Adipose tissue (tissue), 3 donors: Measurements from ENCODE around the gene ST3GAL3. TPM values are rescaled to one million over a fixed set of nuclear protein-coding genes. Genes with fewer than 3 reads are reported as not detected.

Source experiments
- H3K27ac ChIP-seq: one replicate; pipeline ENCODE4 v1.5.1; 2013; ENCODE audit warnings: low read depth, low read length
- WGBS, 3 donors: extraction: QIAGEN DNeasy Blood & Tissue Kit; methylation state at CpG; one replicate each; pipeline ENCODE4 v1.1.7; 2013; 5-methylcytosine and 5-hydroxymethylcytosine counted together
- polyA plus RNA-seq, 3 donors: library from polyadenylated mRNA; stranded (reverse); fragments of 200-250 nt; gene quantifications; one replicate each; pipeline ENCODE4 v1.2.3, GENCODE V29; 2013
- donor health status: healthy with polysubstance abuse.
- donor health status: Bipolar disorder and iron deficiency.
- donor health status: healthy.

The ST3GAL3 gene
- polyA plus RNA-seq, 3 donors = 5.2 to 16.5 (median 15.2) TPM

DNA sequence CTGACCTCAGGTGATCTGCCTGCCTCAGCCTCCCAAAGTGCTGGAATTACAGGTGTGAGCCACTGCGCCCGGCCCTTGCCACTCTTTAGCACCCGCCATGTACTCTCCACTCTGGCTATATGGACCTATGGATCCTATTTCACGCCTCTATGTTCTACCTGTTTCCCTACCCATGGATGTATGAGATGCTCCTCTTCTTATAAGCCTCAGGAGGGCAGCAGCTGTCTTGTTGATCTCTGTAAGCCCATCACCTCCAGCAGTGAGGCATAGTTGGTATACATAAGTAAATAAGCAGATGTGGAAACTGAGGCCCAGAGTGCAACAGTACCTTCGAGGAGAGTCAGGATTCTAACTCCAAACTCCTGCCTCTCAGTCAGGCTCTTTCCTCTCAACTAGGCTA, 201.5 kb downstream of the ST3GAL3 start:
- 93 to 95% (median 95%) methylated on average over 5 of the region's 5 CpGs for WGBS, 3 donors
- no peak overlapping the region for H3K27ac ChIP-seq

DNA sequence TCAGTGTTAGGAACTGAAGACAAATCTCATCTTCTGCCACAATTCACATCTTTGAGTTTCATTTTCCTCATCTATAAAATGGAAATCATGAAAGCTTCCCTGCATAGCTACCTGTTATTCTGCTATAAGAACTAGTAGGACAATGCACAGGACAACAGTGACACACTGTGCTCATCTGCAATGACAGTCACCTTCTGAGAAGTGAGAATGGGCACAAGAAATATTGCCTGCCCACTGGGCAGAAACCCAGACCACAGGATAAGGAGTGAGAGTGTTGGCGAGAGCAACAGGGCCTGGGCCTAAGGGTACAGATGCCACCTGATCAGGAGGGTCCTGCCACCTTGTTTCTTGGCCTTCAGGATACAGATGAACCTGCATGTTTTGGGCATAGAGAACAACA, 203.0 kb downstream of the ST3GAL3 start:
- no peak overlapping the region for H3K27ac ChIP-seq
- WGBS, 3 donors = 90 to 95% (median 93%) methylated on average over 1 of the region's 1 CpG

DNA sequence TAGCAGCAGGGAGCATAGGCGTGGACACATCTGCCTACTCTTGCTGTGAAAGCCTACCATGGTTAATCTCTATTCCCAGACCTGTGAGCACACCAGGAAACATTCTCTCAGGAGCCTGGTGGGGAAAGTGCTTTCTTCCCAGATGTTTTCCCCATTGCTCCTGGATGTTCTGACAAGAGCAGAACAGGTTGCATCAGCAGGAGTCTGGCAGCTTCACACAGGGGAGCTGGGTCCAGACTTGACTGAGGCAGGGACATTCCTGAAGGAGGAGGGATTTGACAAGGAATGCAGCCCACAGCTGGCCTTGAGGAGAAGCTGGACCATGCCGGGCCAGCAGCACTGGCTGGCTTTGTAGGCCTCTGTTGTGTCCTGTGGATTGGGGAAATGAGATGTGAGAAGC, 205.3 kb downstream of the ST3GAL3 start:
- no peak overlapping the region for H3K27ac ChIP-seq
- WGBS, 3 donors = 76 to 89% (median 77%) methylated on average over 2 of the region's 2 CpGs

DNA sequence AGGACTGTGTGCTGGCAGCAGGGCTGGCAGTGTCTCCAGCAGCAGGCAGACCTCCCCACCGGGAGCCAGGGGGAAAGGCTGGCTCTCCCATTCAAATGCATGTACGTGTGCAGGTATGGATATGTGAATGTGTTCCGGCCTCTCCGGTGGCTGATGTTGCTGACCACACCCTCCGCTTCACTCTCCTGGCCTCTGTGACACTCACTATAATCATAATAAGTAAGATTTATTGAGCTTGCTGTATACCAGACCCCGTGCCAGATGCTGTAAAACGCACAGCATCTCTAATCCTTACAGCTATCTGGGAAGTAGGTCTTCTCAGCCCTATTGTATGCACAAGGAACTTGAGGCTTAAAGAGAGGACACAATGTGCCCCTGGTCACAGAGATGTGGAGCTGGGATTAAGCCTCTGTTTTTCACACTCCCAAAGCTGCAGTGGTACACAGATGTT, 205.7 kb downstream of the ST3GAL3 start:
- WGBS, 3 donors = 81 to 85% (median 84%) methylated on average over 7 of the region's 7 CpGs
- no peak overlapping the region for H3K27ac ChIP-seq

DNA sequence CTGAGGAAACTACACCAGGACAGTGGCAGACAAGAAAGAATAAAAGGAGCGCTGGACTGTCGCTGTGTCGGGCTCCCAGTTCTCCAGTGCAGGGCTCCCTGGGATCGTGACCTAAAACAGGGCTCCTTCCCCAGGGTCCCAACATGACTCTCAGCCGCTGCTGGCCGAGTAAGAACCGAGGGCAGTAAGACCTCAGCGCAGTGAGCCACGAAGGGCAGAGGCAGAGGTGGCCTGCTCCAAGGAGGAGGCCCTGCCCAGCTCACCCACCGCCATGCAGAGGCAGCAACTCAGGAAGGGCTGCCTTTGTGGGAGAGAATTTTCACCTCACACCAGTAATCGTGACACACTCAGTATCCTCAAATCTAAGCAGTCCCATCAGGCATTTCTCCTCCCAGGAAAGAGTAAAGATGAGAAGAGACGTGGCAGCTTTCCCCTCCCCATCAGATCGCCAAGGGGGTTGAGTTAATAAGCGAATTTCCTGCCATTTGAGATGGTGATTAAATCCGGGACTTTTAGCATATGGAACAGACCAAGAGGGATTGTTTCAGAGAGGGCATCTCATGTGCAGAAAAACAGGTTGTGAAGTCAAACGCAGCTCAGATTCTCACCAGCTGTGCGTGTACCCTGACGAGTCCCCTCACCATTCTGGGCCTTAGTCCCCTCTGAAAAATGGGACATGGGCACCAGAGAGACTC, 206.5 kb downstream of the ST3GAL3 start:
- 81 to 86% (median 85%) methylated on average over 18 of the region's 18 CpGs for WGBS, 3 donors
- H3K27ac ChIP-seq = no peak overlapping the region

DNA sequence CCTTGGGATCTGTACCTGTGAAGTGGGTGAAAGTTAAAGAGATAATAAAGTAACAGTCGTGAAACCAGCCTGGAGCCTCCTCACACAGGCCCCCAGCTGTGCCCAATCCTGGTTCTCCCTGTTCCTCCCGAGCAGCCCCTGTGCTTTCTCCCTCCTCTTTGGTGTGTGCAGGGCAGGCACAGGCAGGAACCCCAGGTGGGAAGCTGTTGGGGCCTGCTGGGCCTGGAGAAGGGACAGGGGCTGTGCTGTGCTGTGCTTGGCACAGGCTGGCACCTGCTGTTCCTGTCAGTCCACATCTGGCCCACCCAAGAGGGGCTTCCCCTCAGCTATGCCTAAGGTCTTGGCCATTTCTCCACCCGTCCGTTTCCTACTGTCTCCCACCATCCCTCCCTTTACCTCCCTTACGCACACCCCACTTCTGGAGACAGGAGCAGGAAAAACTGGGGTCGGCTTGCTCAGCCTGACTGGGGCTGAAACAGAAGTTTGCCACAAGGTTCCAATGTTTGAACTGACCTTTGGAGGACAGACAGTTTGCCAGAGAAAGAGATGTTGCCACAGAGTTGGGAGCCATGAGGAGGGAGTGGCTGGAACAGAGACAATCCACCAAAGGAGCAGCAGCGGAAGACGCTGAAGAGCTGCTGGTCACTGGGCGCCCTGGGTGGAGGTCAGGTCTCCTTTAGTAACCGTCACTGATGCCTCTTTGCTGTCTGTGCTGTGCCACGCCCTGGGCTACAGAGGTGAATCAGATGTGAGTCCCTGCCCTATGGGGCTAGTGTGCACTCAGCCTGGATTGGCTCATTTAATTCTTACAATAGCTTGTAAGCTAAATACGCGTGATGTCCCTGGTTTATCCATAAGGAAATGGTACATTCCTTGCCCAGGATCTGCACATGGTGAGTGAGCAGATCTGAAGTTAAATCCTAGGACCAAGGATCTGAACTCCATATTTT, 207.5 kb downstream of the ST3GAL3 start:
- WGBS, 3 donors = 83 to 94% (median 88%) methylated on average over 13 of the region's 13 CpGs
- H3K27ac ChIP-seq = no peak overlapping the region

GRCh38 chr1:43919906-43920305, 212.6 kb downstream of the ST3GAL3 start:
- no peak overlapping the region for H3K27ac ChIP-seq
- 85 to 91% (median 87%) methylated on average over 7 of the region's 7 CpGs for WGBS, 3 donors

GRCh38 chr1:43921022-43921421, 213.7 kb downstream of the ST3GAL3 start:
- WGBS, 3 donors = 90 to 95% (median 95%) methylated on average over 6 of the region's 6 CpGs
- H3K27ac ChIP-seq = no peak overlapping the region

DNA sequence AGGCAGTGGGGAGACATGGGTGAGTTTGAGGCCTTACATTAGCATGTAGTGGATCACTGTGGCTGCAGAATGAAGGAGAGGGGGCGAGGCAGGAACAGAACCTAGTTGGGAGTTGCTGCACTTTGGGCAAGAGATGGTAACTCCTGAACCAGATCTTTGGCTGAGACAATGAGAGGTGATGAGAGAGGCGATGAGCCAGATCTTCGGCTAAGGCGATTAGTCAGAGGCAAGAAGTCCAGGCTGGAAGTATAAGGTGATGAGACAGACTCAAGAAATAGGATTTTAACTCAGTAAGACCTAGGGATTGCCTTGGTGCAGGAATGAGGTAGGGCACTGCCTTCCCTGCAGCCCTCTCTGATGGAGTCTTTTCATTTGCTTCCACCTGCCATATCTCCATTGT, 217.2 kb downstream of the ST3GAL3 start:
- 84 to 98% (median 85%) methylated on average over 4 of the region's 4 CpGs for WGBS, 3 donors
- no peak overlapping the region for H3K27ac ChIP-seq

DNA sequence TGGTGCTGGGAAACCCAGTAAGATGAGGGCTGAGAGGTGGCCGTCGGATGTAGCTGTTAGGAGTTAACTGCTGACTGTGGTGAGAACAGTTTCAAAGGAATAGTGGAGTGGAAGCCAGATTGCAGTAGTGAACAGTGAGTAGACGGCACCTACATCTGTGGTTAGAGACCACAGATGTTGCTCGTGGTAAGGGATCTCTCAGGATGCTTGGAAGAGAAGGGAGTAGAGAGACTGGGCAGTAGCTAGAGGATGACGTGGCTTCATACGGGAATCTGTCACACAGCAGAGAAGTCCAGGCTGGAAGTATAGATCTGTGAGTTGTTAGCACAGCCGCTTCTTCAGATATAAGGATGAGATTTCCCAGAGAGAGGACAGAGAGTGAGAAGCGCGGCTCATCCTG, 218.5 kb downstream of the ST3GAL3 start:
- WGBS, 3 donors = 94 to 96% (median 94%) methylated on average over 9 of the region's 9 CpGs
- H3K27ac ChIP-seq = no peak overlapping the region

DNA sequence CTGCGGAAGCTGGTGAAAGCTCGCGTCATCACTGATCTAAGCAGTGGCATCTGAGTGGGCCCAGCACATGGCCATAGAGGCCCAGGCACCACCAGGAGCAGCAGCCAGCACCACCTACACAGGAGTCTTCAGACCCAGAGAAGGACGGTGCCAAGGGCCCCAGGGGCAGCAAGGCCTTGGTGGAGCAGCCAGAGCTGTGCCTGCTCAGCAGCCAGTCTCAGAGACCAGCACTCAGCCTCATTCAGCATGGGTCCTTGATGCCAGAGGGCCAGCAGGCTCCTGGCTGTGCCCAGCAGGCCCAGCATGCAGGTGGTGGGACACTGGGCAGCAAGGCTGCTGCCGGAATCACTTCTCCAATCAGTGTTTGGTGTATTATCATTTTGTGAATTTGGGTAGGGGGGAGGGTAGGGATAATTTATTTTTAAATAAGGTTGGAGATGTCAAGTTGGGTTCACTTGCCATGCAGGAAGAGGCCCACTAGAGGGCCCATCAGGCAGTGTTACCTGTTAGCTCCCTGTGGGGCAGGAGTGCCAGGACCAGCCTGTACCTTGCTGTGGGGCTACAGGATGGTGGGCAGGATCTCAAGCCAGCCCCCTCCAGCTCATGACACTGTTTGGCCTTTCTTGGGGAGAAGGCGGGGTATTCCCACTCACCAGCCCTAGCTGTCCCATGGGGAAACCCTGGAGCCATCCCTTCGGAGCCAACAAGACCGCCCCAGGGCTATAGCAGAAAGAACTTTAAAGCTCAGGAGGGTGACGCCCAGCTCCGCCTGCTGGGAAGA, 223.0 kb downstream of the ST3GAL3 start:
- no peak overlapping the region for H3K27ac ChIP-seq
- 90 to 95% (median 92%) methylated on average over 10 of the region's 10 CpGs for WGBS, 3 donors

DNA sequence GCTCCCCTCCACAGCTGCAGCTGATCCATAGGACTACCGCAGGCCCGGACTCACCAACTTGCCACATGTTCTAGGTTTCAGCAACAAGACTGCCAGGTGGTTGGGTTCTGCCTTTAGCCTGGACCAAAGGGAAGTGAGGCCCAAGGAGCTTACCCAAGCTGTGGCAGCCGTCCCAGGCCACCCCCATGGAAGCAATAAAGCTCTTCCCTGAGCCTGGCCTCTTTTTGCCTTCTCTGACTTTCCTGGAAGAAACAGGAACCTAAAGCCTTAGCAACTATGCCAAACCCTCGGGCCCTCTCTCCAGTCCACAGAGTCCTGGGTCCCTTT, 223.6 kb downstream of the ST3GAL3 start:
- H3K27ac ChIP-seq = no peak overlapping the region
- 62 to 72% (median 70%) methylated on average over 4 of the region's 4 CpGs for WGBS, 3 donors

DNA sequence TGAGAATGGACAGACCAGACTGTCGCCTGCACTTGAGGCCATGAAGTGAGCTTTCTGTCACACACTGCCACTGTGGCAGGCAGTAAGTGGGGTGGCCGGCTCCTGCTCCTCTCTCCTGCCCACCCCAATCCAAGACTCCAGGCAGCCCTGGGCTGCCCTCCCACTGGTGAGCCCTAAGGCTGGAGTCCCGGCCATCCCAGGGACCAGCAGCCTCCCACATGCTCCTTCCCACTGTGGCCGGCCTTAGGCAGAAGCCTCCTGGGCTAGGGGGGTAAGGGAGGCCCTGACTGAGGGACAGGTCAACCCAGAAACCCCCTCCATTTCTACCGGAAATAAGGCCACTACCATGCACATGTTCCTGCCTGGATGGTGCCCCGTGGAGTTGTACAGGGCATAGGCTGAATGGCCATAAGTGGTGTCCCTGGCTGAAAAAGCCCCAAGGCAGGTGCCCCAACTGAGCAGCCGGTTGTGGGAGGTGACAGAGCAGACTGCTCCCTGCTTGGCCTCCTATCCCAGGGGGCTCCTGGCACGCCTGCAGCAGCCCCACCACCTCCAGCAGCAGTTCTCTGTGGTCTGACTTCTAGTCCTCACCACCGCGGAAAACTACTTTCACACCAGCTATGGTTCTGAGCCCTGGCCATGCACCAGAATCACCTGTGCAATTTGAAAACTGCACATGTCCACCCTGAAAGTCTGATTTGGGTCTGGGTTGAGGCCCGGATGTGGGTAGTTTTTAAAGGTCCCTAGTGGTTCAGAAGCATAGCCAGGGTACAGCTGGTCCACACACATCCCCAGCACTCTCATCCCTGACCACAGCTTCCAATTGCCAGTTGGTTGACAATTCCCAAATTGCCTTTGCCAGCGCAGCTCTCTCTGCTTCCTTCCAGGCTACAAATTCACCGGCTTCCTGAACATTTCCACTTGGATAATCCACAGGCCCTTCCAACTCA, 224.7 kb downstream of the ST3GAL3 start:
- 89 to 91% (median 90%) methylated on average over 12 to 13 of the region's 13 CpGs for WGBS, 3 donors
- no peak overlapping the region for H3K27ac ChIP-seq

DNA sequence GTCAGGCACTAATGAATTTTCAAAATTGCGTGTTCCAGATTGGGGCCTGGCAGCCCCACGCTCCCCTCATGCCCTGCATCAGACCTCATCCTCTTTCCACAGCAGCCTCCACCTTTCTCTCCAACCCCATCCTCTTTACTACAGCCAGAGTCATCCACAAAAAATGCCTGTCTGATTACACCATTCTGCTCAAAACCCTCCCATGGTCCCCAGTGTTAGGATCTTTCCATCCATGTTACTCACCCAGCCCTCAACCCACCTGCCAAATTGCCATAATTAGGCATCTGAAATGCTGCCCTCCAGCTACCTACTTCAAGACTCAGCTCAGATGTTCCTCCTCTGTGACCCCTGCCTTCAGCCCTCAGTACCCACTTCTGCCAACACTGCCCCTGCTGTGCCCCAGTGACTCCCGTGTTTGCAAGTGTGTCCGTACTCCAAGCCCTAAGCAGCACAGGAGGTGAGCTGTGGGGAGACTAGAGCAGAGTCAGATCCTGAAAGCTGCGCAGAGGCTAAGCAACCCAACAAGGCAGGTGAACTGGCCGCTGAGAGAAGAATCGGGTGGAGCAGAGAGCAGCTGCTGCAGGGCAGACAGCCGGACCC, 225.6 kb downstream of the ST3GAL3 start:
- H3K27ac ChIP-seq = no peak overlapping the region
- WGBS, 3 donors = 26 to 33% (median 27%) methylated on average over 8 of the region's 8 CpGs

GRCh38 chr1:43933386-43934100, 226.2 kb downstream of the ST3GAL3 start, which contains the start of gene ARTN:
Gene ARTN, plus strand, starts transcription at chr1:43933801. Its CDS starts 1,856 bp downstream, at chr1:43935657.
- no peak within 1 kb of the TSS for H3K27ac ChIP-seq
- 1 to 4% (median 3%) methylated on average over 39 to 42 of the region's 42 CpGs for WGBS, 3 donors

GRCh38 chr1:43934101-43934985, 227.0 kb downstream of the ST3GAL3 start:
- H3K27ac ChIP-seq = no peak overlapping the region
- WGBS, 3 donors = 19 to 34% (median 26%) methylated on average over 13 of the region's 13 CpGs
